Mesenchymal stem cell (in vitro differentiated cells and primary cell): ENCODE data around the gene NPBWR2.

ENCODE experiments used
- DNase-seq: peaks from one replicate; pipeline ENCODE4 v3.0.0-alpha.2; 2013
- H2AFZ ChIP-seq: one replicate; pipeline ENCODE4 v1.6.1; 2013; ENCODE audit warnings: low read depth, mild to moderate bottlenecking, control low read depth, inconsistent platforms, low read length, moderate library complexity
- H2AK5ac ChIP-seq: 2 replicates; pipeline ENCODE4 v1.6.1; 2013; ENCODE audit warnings: low read length, moderate library complexity, mild to moderate bottlenecking, inconsistent platforms; ENCODE audit not compliant: severe bottlenecking
- H2BK120ac ChIP-seq: one replicate; pipeline ENCODE4 v1.6.1; 2013; ENCODE audit warnings: low read depth, mild to moderate bottlenecking, inconsistent platforms, low read length, moderate library complexity
- H2BK12ac ChIP-seq, 2 experiments: one replicate each; pipeline ENCODE4 v1.6.1; 2013; ENCODE audit warnings: inconsistent platforms in 2 of 2, low read length in 2 of 2, mild to moderate bottlenecking in 2 of 2, moderate library complexity in 2 of 2, control low read depth in 1 of 2
- H2BK15ac ChIP-seq: one replicate; pipeline ENCODE4 v1.6.1; 2013; ENCODE audit warnings: mild to moderate bottlenecking, low read depth, inconsistent platforms; ENCODE audit not compliant: poor library complexity, severe bottlenecking
- H2BK5ac ChIP-seq: 2 replicates; pipeline ENCODE4 v1.6.1; 2013; ENCODE audit warnings: low read depth, mild to moderate bottlenecking, low read length, control low read depth, inconsistent platforms; ENCODE audit not compliant: poor library complexity, severe bottlenecking
- H3K14ac ChIP-seq, 2 experiments: one replicate each; pipeline ENCODE4 v1.6.1; 2013; ENCODE audit warnings: inconsistent platforms in 2 of 2, low read length in 2 of 2, control low read depth in 1 of 2, mild to moderate bottlenecking in 1 of 2, moderate library complexity in 1 of 2
- H3K18ac ChIP-seq, 2 experiments: one replicate each; pipeline ENCODE4 v1.6.1; 2013; ENCODE audit warnings: inconsistent platforms in 2 of 2, low read length in 2 of 2, control low read depth in 1 of 2, low read depth in 1 of 2, mild to moderate bottlenecking in 1 of 2
- H3K23ac ChIP-seq, 2 experiments: one replicate each; pipeline ENCODE4 v1.6.1; 2013; ENCODE audit warnings: inconsistent platforms in 2 of 2, low read length in 2 of 2, mild to moderate bottlenecking in 2 of 2, moderate library complexity in 2 of 2, control low read depth in 1 of 2
- H3K27ac ChIP-seq: 2 replicates; pipeline ENCODE4 v1.5.1; 2013; ENCODE audit warnings: mild to moderate bottlenecking, moderate library complexity, low read length, control low read depth, inconsistent platforms; ENCODE audit not compliant: poor library complexity, severe bottlenecking
- H3K27me3 ChIP-seq, 2 experiments: 2 replicates each; pipeline versions ENCODE4 v1.6.1 to v1.7.0; 2013; ENCODE audit warnings: low read length in 2 of 2, mild to moderate bottlenecking in 2 of 2, moderate library complexity in 2 of 2, control low read depth in 1 of 2, inconsistent platforms in 1 of 2; ENCODE audit not compliant: control insufficient read depth in 1 of 2, insufficient read depth in 1 of 2
- H3K36me3 ChIP-seq, 2 experiments: 2 replicates each; pipeline versions ENCODE4 v1.6.1 to v1.7.0; 2013; ENCODE audit warnings: low read length in 2 of 2, control low read depth in 1 of 2, inconsistent platforms in 1 of 2, low read depth in 1 of 2, mild to moderate bottlenecking in 1 of 2; ENCODE audit not compliant: insufficient read depth in 2 of 2, control insufficient read depth in 1 of 2
- H3K4ac ChIP-seq, 2 experiments: one replicate each; pipeline ENCODE4 v1.6.1; 2013; ENCODE audit warnings: inconsistent platforms in 2 of 2, low read length in 2 of 2, mild to moderate bottlenecking in 2 of 2, moderate library complexity in 2 of 2, control low read depth in 1 of 2, low read depth in 1 of 2
- H3K4me1 ChIP-seq: 2 replicates; pipeline ENCODE4 v1.6.1; 2013; ENCODE audit warnings: low read depth, low read length, control low read depth; ENCODE audit not compliant: control insufficient read depth, insufficient read depth
- H3K4me2 ChIP-seq: 2 replicates; pipeline ENCODE4 v1.6.1; 2013; ENCODE audit warnings: low read length, mild to moderate bottlenecking, inconsistent platforms; ENCODE audit not compliant: poor library complexity, severe bottlenecking
- H3K4me3 ChIP-seq, 2 experiments: 2 replicates each; pipeline versions ENCODE4 v1.5.1 to v1.7.0; 2013; ENCODE audit warnings: low read length in 2 of 2, mild to moderate bottlenecking in 2 of 2, control low read depth in 1 of 2, low read depth in 1 of 2; ENCODE audit not compliant: insufficient read depth in 1 of 2
- H3K79me1 ChIP-seq: replicated peaks from 2 replicates; pipeline ENCODE4 v1.6.1; 2013; ENCODE audit warnings: mild to moderate bottlenecking, control low read depth, low read length, inconsistent platforms; ENCODE audit not compliant: poor library complexity, severe bottlenecking
- H3K9ac ChIP-seq: 2 replicates; pipeline ENCODE4 v1.7.0; 2013; ENCODE audit warnings: mild to moderate bottlenecking, low read length, moderate library complexity
- H3K9me3 ChIP-seq: 2 replicates; pipeline ENCODE4 v1.7.0; 2013; ENCODE audit warnings: mild to moderate bottlenecking, low read length; ENCODE audit not compliant: control insufficient read depth
- H4K8ac ChIP-seq: one replicate; pipeline ENCODE4 v1.6.1; 2013; ENCODE audit warnings: inconsistent platforms, mild to moderate bottlenecking, low read length, moderate library complexity
- H4K91ac ChIP-seq: one replicate; pipeline ENCODE4 v1.6.1; 2013; ENCODE audit warnings: mild to moderate bottlenecking, low read length, inconsistent platforms
- WGBS: methylation state at CpG from one replicate; pipeline ENCODE4 v1.1.7; 2013; ENCODE audit warnings: mixed read lengths; 5-methylcytosine and 5-hydroxymethylcytosine counted together

Gene NPBWR2

GRCh38 chr20:64076061-64076997, 31.0 kb downstream of the NPBWR2 start:
- WGBS = 97% methylated on average over 21 of the region's 22 CpGs
- H3K27ac ChIP-seq = no peak overlapping the region
- no peak overlapping the region for H2AK5ac ChIP-seq

GRCh38 chr20:64075556-64075955, 31.8 kb downstream of the NPBWR2 start:
- no peak overlapping the region for H2AK5ac ChIP-seq
- WGBS = 90% methylated on average over 12 of the region's 12 CpGs
- H3K4me1 ChIP-seq = peaks cover 21% of the 10 kb centered on the region

More at GRCh38 chr20:64076061-64076997, 31.0 kb downstream of the NPBWR2 start:
- Histone ChIP-seq H3K4ac (no peak overlapping the region), H3K4me3 (no peak overlapping the region), H4K8ac (no peak overlapping the region), H2AFZ (no peak overlapping the region), H3K9ac (no peak overlapping the region), H3K4me1 (peaks cover 22% of the 10 kb centered on the region), H3K79me1 (peaks cover 24% of the 10 kb centered on the region), H2BK5ac (no peak overlapping the region), H4K91ac (peak overlapping the region; percentile 14), H3K4me2 (no peak overlapping the region), H2BK12ac (no peak overlapping the region), H2BK120ac (no peak overlapping the region), H3K9me3 (no peaks in the 10 kb centered on the region), H3K14ac (no peak overlapping the region), H3K18ac (no peak overlapping the region), H3K23ac (no peak overlapping the region), H3K27me3 (peaks cover 0 to 3% of the 10 kb centered on the region in 2 experiments), H3K36me3 (peaks cover 17 to 53% of the 10 kb centered on the region in 2 experiments), H2BK15ac (no peak overlapping the region)
- DNase-seq = no peak

GRCh38 chr20:64074963-64075362, 32.4 kb downstream of the NPBWR2 start:
- peaks cover 20% of the 10 kb centered on the region for H3K4me1 ChIP-seq
- H2AFZ ChIP-seq = no peak overlapping the region
- no peak overlapping the region for H3K4me2 ChIP-seq
- no peaks in the 10 kb centered on the region for H3K9me3 ChIP-seq
- DNase-seq = no peak
- H3K14ac ChIP-seq = no peak overlapping the region
- no peak overlapping the region for H3K9ac ChIP-seq
- WGBS = 95% methylated on average over 8 of the region's 8 CpGs
- no peak overlapping the region for H4K91ac ChIP-seq
- H3K27ac ChIP-seq = no peak overlapping the region
- H4K8ac ChIP-seq = no peak overlapping the region
- no peak overlapping the region for H3K23ac ChIP-seq
- peaks cover 17 to 64% of the 10 kb centered on the region in 2 experiments for H3K36me3 ChIP-seq
- H2BK12ac ChIP-seq = no peak overlapping the region
- no peak overlapping the region for H3K4ac ChIP-seq
- no peak overlapping the region for H3K18ac ChIP-seq
- H3K27me3 ChIP-seq = no peaks in the 10 kb centered on the region
- H3K4me3 ChIP-seq = no peak overlapping the region
- H2BK15ac ChIP-seq = no peak overlapping the region
- no peak overlapping the region for H2BK120ac ChIP-seq
- peaks cover 24% of the 10 kb centered on the region for H3K79me1 ChIP-seq
- H2BK5ac ChIP-seq = no peak overlapping the region
- H2AK5ac ChIP-seq = no peak overlapping the region

More at GRCh38 chr20:64075556-64075955, 31.8 kb downstream of the NPBWR2 start:
- Histone ChIP-seq H2BK15ac (no peak overlapping the region), H3K27me3 (no peaks in the 10 kb centered on the region), H2AFZ (no peak overlapping the region), H2BK120ac (no peak overlapping the region), H3K36me3 (peaks cover 17 to 58% of the 10 kb centered on the region in 2 experiments), H2BK12ac (no peak overlapping the region), H2BK5ac (no peak overlapping the region), H3K9ac (no peak overlapping the region), H3K18ac (no peak overlapping the region), H3K79me1 (peaks cover 24% of the 10 kb centered on the region), H3K27ac (no peak overlapping the region), H4K91ac (no peak overlapping the region), H3K14ac (no peak overlapping the region), H3K4me2 (no peak overlapping the region), H3K9me3 (no peaks in the 10 kb centered on the region), H3K4ac (no peak overlapping the region), H3K4me3 (no peak overlapping the region), H4K8ac (no peak overlapping the region), H3K23ac (no peak overlapping the region)
- DNase-seq = no peak

- Histone ChIP-seq H2AFZ (no peak overlapping the region), H3K4me1 (peaks cover 26% of the 10 kb centered on the region), H2BK15ac (no peak overlapping the region), H2BK12ac (no peak overlapping the region), H4K91ac (no peak overlapping the region), H3K9ac (no peak overlapping the region), H3K4me3 (no peak overlapping the region), H3K18ac (no peak overlapping the region), H3K27me3 (no peaks in the 10 kb centered on the region), H3K36me3 (peaks cover 17 to 69% of the 10 kb centered on the region in 2 experiments), H2BK5ac (no peak overlapping the region), H2AK5ac (no peak overlapping the region), H3K23ac (no peak overlapping the region), H3K14ac (no peak overlapping the region), H3K4ac (no peak overlapping the region), H3K79me1 (peaks cover 24% of the 10 kb centered on the region), H4K8ac (no peak overlapping the region), H3K9me3 (no peaks in the 10 kb centered on the region), H3K27ac (no peak overlapping the region), H2BK120ac (no peak overlapping the region), H3K4me2 (no peak overlapping the region)
- WGBS = 95% methylated on average over 28 of the region's 28 CpGs
- DNase-seq = no peak
Measured at GRCh38 chr20:64074184-64074789, 33.1 kb downstream of the NPBWR2 start.
